Osteocyte (in vitro differentiated cells): ENCODE data around the gene CHL1. TPM values are rescaled to one million over a fixed set of nuclear protein-coding genes. Genes with fewer than 3 reads are reported as not detected.

Source experiments
- DNase-seq: peaks from one replicate; pipeline ENCODE4 v3.0.0; 2021; ENCODE audit warnings: mixed read lengths; ENCODE audit not compliant: unreplicated experiment; ENCODE audit errors: extremely low spot score
- H3K27ac Mint-ChIP-seq: one replicate; pipeline ENCODE4 v1.8.0; 2021; ENCODE audit warnings: mild to moderate bottlenecking, mixed read lengths; ENCODE audit not compliant: unreplicated experiment
- H3K27me3 Mint-ChIP-seq: one replicate; pipeline ENCODE4 v1.8.0; 2021; ENCODE audit warnings: mixed read lengths; ENCODE audit not compliant: unreplicated experiment
- H3K36me3 Mint-ChIP-seq: one replicate; pipeline ENCODE4 v1.8.0; 2021; ENCODE audit warnings: mixed read lengths; ENCODE audit not compliant: unreplicated experiment
- H3K4me1 Mint-ChIP-seq: one replicate; pipeline ENCODE4 v1.8.0; 2021; ENCODE audit warnings: mixed read lengths; ENCODE audit not compliant: unreplicated experiment
- H3K4me3 Mint-ChIP-seq: one replicate; pipeline ENCODE4 v1.8.0; 2021; ENCODE audit warnings: mild to moderate bottlenecking, moderate library complexity, mixed read lengths; ENCODE audit not compliant: unreplicated experiment
- H3K9me3 Mint-ChIP-seq: one replicate; pipeline ENCODE4 v1.8.0; 2021; ENCODE audit warnings: mixed read lengths; ENCODE audit not compliant: unreplicated experiment
- CTCF ChIP-seq: fragments of 200-600 bp; sonication (generic); IDR thresholded peaks from 2 replicates; pipeline ENCODE4 v1.5.0; 2021; ENCODE audit warnings: antibody characterized with exemption, mild to moderate bottlenecking, moderate library complexity
- total RNA-seq: library from RNA; stranded (reverse); gene quantifications from 2 replicates; pipeline ENCODE4 v1.2.1, GENCODE V29; 2021

Gene CHL1
- total RNA-seq, 1 donor from 2014 or later, result not detected

GRCh38 chr3:374459-374858 is 177.9 kb downstream of the CHL1 start:
- no peak for DNase-seq
- no peak overlapping the region for H3K27ac Mint-ChIP-seq
- H3K4me1 Mint-ChIP-seq, result no peaks in the 10 kb centered on the region
- peaks cover 15% of the 10 kb centered on the region for H3K9me3 Mint-ChIP-seq
- no peaks in the 10 kb centered on the region for H3K36me3 Mint-ChIP-seq
- H3K4me3 Mint-ChIP-seq, result no peak overlapping the region
- no peaks in the 10 kb centered on the region for H3K27me3 Mint-ChIP-seq
- no peak for TF ChIP-seq CTCF

GRCh38 chr3:377158-377561 is 180.6 kb downstream of the CHL1 start:
- H3K27me3 Mint-ChIP-seq, result no peaks in the 10 kb centered on the region
- H3K9me3 Mint-ChIP-seq, result no peaks in the 10 kb centered on the region
- no peak overlapping the region for H3K27ac Mint-ChIP-seq
- no peaks in the 10 kb centered on the region for H3K36me3 Mint-ChIP-seq
- no peak overlapping the region for H3K4me3 Mint-ChIP-seq
- H3K4me1 Mint-ChIP-seq, result no peaks in the 10 kb centered on the region
- peak; percentile 52 for TF ChIP-seq CTCF
- no peak for DNase-seq

- H3K36me3 Mint-ChIP-seq, result no peaks in the 10 kb centered on the region
- no peaks in the 10 kb centered on the region for H3K4me1 Mint-ChIP-seq
- H3K4me3 Mint-ChIP-seq, result no peak overlapping the region
- H3K9me3 Mint-ChIP-seq, result no peaks in the 10 kb centered on the region
- H3K27ac Mint-ChIP-seq, result no peak overlapping the region
- no peak for TF ChIP-seq CTCF
- DNase-seq, result no peak
- no peaks in the 10 kb centered on the region for H3K27me3 Mint-ChIP-seq
Observed at GRCh38 chr3:380801-381200, 184.2 kb downstream of the CHL1 start.

GRCh38 chr3:385151-385550 is 188.6 kb downstream of the CHL1 start:
- H3K27ac Mint-ChIP-seq, result no peak overlapping the region
- no peaks in the 10 kb centered on the region for H3K9me3 Mint-ChIP-seq
- no peaks in the 10 kb centered on the region for H3K4me1 Mint-ChIP-seq
- no peak for DNase-seq
- TF ChIP-seq CTCF, result no peak
- H3K36me3 Mint-ChIP-seq, result no peaks in the 10 kb centered on the region
- H3K27me3 Mint-ChIP-seq, result no peaks in the 10 kb centered on the region
- H3K4me3 Mint-ChIP-seq, result no peak overlapping the region

GRCh38 chr3:394775-395174 is 198.2 kb downstream of the CHL1 start:
- Mint-ChIP-seq H3K27me3 (no peaks in the 10 kb centered on the region), H3K27ac (no peak overlapping the region), H3K9me3 (peaks cover 4% of the 10 kb centered on the region), H3K36me3 (no peaks in the 10 kb centered on the region), H3K4me3 (no peak overlapping the region), H3K4me1 (no peaks in the 10 kb centered on the region)
- DNase-seq, result no peak
- TF ChIP-seq CTCF, result no peak
